NCI-H226 (cell line): ENCODE measurements around the gene TMED7.

Experiments
- DNase-seq: peaks from one replicate; pipeline ENCODE4 v3.0.0-alpha.2; 2015

The TMED7 gene

DNA sequence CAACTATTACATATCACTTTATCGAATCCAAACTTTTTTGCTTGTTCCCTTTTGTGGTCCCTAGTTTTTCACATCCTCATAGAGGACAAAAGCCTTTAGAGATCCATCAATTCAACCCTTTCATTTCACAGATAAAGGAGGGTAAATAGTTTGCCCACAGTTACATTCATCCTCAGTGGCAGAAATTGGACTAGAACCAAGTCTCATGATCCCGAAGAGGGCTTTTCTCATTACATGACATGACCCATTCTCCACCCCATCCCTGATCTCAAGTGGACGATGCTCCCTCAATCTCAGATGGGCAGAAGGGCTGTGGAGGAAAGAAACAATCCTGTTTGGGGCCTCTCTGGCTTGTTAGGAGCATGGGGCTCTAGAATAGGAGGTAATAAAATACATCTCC lies 46.6 kb downstream of the TMED7 start:
- no peak for DNase-seq

DNA sequence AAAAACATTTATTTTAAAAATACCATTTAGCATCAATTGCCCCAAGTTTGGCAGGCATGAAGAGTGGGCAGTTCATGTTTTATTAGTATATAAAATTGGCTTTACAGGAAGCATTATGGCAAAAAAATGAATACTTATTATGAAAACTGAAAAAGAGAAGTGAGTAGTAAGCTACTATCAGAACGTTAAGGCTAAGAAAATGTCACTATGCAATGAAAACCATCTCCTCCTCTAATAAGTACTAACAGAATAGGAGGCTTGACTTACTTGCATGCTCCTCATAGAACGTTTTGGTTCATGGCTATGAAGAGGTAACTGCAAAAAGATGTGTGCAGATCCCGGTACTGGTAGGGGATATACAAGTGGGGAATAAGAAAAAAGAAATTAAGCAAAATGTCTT lies 47.2 kb downstream of the TMED7 start:
- DNase-seq: no peak

DNA sequence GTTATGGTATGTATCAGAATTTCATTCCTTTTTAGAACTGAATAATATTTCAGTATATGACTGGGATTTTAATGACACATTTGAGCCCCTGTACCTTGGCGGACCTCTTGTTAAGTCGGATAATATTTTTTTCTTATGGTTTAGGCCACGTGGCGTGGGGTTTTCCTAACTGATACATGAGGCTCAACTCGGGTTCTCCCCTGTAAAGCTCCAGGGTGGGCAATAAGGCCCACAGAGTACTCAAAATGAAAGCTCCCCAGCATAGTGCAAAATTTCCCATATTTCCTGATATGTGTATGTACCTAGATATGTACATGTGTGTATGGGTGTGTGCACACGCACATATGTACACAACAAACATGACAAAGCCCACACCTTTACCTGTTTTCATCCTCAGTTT lies 48.1 kb downstream of the TMED7 start:
- DNase-seq: no peak

DNA sequence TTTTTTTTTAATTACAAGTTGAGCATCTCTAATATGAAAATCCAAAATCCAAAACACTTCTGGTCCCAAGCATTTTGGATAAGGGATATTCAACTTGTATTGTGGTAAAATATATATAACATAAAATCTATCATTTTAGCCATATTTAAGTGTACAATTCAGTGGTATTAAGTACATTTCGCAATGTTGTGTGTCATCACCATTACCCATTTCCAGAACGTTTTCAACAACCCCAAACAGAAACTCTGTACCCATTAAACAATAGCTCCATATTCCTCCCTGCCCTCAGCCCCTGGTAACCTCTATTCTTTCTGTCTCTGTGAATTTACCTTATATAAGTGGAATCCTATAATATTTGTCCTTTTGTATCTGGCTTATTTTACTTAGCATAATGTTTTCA lies 48.5 kb downstream of the TMED7 start:
- DNase-seq: no peak

DNA sequence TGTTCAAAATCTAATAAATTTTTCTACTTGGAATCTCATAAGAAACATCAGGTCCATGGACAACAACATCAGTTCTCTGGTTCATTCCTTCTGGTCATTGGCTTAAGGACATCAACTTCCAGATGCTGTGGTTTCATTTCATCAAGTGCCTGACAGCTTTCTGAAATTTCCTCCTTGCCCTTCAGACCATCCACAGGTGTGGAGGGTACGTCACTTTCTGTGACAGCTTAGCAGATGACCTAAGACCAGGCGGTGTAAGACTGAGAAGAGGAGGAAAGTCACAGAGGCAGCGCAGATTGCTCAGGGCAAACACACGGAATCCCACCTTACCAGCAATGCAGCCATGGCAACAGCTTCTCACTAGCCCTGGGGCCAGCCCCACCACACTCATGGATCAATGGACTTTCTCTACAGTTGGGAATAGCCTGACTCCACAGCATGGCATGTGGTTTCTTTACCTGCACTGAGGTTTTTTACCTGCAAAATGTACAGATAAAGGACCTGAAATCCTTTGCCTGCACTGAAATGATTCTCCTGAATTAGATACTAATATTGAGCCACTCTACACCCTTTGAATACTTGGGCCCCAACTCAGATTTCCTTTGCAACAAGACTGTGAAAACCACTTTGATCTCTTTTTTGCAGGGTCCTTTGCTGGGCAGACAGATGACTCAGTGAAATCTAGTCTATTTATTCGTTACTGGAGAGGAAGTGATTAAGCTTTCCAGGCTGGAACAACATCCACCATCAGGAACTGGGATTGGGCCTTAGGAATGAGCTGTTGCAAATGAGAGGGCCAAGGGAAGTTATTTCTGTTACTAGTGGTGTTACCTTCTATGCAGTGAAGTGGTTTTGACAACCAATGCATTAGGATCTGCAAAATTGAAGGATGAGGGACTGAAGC lies 50.4 kb downstream of the TMED7 start:
- peak; percentile 41 for DNase-seq

DNA sequence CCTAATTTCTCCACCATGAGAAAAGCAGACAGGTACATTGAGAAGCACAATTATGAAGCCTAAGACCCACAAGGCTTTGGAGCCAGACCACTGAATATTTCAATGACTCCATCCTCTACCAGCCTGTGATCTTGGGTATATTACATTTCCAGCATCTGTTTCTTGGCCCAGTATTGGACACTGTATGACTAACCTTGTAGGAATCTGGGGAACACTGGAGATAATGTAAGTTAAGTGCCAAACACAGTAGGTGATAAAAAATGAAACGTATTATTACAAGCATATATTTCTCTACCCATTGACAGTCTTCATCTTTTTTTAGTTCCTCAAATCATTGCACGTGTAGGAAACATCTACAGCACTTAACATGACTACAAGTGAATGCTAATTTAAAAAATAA lies 52.7 kb downstream of the TMED7 start:
- peak; percentile 80 for DNase-seq

DNA sequence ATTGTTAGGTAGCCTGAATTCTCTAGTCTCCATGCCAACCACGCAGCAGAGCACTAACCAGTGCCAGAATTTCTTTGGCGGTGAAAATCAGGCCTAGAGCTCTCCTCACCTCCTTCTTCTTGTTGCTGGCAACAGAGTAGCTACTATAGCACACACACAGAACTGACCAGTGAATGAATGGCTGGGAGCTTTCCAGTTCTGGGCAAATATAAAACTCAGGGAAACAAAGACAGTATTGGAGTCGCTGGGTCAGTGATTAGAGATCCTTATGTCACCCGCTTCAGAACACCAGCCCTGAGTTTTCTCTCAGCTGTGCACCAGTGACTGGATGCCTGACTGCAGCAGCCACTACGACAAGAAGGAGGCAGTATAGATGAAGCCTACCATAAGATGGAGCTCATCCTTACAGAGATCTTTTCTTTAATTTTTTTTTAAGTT lies 54.4 kb downstream of the TMED7 start:
- DNase-seq: no peak

DNA sequence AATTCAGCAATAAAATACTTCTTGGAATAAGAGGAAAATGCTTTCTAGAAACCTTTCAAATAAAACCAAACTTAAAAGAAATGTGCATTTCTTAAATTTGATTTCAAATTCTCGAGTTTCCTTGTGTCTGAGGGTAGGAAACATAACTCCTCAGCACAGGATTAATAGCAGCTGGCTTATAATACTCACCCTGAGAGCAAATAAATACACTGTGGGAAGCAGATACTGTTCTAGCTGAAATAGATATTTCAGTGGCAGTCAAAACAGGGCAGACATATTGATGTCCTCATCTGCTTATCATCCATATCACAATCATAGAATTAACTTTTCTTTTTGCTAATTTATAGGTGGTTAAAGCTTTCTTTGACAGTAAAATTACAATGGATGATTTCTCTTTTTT lies 57.2 kb downstream of the TMED7 start:
- DNase-seq: no peak

DNA sequence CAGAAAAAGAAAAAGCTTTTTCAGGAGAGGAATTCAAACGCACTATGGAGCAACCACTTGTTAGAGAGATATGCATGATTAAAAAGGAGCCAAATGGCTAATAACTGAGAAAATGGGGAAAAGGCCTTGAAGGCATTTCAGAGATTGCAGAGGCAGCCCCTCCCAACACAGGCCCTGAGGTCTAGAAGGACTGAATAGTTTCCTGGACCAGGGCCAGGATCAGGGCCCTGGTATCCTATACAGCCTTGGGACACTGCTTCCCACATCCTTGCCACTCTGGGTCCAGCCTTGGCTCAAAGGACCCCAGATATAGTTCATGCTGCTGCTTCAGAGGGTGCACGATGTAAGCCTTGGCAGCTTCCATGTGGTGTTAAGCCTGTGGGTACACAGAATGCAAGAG lies 60.6 kb downstream of the TMED7 start:
- no peak for DNase-seq
